Stimulated activated CD8-positive, alpha-beta memory T cell treated with anti-CD3 and anti-CD28 coated beads, Interleukin-4, amount 100 ng/mL, for 1 hour (primary cell): Measurements from ENCODE around the gene PNMA6F.
"Not testable (repeated sequence)": the region's sequence is repeated elsewhere in the genome, so short reads cannot be mapped to it uniquely, and the experiment has no call there.

Experiments used
- DNase-seq, 2 donors: peaks; one replicate each; pipeline ENCODE4 v3.0.0-alpha.2; 2020; ENCODE audit warnings: low read depth in 2 of 2, low spot score in 1 of 2

The PNMA6F gene

DNA sequence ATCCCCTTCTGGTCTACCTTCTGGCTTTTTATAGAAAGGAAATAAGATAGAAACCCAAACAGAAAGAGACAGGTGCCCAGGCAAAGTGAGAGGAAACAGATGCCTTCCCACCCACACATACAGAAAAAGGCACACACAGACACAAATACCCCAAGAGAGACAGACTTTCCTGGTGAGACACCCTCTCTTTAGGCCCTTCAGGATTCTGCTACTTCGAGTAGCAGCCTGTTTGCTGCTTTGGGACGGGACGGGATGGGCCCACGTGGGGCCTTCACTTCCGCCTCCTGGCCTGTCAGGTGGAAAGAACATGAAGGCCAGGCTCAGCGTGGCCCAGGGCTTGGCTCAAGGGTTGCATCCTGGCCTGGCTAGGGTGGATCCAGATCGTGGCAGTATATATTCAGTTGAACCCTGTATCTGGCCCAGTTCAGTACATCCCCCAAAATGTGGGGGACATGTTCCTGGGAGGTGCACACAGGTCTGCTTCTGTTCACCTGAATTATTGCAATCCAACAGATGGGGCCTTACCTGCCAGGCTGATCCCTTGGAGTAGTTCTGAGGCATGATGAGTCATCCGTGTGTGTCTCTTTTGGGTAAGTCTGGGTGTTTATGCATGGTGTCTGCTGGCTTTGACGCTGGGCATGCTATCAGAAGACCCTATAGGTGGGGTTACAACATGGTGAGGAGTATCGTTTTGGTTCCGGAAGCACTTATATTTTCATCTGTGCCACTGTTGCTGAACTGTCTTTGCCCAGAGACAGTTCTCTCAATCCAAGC lies 14.7 kb upstream of the PNMA6F start:
- DNase-seq = no peak

DNA sequence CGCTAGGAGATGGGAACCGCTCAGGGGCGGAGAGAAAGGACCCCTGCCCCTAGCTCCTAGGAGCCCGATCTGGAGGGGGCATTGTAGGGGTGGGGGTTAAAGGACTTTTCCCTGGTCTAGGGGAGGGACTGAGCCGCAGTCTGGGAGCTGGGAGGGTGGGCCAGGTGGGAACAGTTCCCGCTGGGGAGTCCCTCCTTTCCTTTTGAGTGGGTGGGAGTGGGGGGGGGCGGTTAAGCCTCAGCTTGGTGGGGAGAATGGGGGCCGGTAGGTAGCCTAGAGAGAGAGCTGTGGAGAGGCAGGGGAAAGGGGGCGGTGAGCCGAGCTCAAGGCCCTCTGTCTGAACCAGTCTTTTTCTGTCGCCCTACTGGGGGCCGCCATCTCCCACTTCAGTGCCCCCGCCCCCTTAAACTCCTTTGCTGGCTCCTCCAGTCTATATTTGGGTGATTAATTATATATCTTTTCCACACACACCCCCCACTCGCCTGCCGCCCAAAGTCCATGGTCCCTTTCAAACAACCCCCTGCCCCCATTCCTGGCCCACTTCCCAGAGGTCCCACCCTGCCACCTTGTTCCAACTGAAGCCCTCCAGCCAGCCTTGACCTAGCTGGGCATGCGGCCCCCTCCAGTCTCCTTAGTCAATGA lies 13.2 kb upstream of the PNMA6F start:
- DNase-seq = no peak

DNA sequence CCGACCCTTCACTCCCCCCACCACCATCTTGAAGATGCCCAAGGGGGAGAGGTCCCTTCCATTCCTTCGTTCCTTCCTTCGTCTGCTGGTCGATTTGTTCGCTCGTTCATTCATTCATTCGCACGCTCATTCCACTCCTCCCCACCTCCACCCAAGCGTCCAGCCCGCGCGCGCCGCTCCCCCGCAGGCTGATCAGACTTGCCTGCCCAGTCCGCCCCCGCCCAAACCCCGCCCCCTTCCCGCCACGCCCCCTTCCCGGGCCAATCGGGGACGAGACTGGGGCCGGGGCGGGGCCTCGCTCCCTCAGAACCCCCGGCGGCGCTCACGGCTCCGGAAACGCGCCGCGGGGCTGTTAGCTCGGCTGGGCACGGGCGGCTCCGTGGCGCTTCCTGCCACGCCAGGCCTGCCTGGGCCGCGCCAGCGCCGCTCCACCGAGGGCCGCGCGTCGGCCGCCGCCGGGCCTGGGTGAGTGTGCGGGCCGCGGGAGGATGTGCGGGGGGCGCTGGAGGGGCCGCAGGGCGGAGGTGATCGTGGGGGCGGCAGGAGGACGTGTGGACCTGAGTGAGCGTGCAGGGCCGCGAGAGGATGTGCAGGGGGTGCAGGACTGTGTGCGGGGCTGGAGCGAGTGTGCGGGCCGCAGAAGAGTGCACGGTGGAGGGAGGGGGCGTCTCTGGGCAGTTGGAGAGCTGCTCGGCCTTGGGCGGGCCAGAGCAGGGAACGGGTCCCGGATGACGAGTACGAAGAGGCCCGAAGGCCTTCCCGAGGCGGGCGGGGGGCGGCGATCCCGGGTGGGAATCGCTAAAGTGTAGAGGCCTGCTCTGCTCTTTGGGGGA lies 12.5 kb upstream of the PNMA6F start, which contains the start of gene ZNF275:
Gene ZNF275 (plus strand): TSS at position 333 of the 833 bp plus-strand sequence. CDS start 2,527 bp downstream, outside the sequence.
- peak; percentile 51 to 53 for DNase-seq

DNA sequence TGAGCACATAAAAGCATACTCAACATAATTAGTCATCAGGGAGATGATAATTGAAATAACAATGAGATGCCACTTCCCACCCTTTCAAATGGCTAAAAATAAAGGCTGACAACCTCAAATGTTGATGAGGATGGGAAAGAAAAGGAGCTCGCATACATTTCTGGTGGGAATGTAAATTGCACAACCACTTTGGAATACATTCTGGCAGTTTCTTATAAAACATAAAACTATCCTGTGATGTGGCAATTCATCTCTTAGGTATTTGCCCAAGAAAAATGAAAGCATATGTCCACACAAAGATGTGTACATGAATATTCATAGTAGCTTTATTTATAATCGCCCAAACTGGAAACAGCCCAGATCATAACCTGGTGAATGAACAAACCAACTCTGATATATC lies 11.7 kb upstream of the PNMA6F start:
- DNase-seq = no peak

DNA sequence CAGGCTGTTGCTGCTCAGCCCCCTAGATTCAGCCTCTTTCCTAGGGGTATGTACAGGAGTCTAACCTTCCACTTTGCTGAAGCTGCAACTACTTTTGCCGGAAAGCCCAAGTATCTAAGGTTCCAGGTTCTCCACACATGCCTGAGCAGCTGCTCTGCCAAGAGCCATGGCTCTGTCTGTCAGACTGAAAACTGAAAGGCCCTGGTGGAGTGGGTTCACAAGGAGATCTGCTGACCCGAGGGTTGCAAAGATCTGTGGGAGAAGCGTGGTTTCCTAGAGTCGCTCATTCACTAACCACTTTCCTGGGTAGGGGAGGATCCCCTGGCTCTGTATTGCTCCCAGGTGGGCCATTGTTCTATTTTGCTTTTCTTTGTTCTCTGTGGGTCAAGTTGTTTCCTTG lies 6.0 kb upstream of the PNMA6F start:
- DNase-seq = no peak

DNA sequence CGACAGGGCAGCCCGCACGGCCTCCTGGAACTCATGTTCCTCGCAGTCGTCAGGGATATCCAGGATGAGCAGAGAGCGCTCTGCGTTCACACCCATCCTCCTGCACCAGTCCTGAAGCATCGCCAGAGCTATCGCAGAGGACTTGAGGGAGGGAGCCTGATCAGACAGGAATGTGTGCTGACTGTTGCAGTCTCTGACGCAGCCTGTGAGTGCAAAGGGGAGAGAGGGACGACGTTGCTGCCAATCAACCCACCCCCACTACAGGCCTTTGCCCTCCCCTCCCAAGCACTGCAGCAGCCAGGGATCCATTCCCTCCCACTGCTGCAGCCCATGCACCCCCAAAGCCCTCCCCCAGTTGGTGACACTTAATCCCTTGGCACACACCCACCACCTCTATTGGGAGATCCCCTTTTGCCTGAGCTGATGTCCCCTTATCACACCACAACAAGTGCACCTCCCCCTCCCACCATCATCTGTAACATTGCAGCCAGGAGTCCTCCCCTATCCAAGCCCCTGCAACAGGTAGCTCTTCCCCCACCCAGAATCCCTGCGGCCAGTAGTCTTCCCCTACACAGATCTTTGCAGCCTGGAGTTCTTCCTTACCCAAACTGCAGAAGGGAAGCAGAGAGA lies 897 bp downstream of the PNMA6F start:
- no peak for DNase-seq

DNA sequence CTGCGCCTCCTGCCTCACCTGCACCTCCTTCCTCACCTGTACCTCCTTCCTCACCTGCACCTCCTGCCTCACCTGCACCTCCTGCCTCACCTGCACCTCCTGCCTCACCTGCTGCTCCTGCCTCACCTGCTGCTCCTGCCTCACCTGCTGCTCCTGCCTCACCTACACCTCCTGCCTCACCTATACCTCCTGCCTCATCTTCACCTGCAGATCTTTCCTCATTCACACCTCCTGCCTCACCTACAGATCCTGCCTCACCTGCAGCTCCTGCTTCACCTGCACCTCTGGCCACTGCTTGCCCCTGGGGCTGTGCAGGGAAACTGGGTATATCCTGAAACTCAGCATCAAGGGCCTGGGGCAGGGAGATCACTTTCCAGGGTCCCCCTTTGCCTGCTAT lies 1.5 kb downstream of the PNMA6F start:
- not testable (repeated sequence) for DNase-seq

DNA sequence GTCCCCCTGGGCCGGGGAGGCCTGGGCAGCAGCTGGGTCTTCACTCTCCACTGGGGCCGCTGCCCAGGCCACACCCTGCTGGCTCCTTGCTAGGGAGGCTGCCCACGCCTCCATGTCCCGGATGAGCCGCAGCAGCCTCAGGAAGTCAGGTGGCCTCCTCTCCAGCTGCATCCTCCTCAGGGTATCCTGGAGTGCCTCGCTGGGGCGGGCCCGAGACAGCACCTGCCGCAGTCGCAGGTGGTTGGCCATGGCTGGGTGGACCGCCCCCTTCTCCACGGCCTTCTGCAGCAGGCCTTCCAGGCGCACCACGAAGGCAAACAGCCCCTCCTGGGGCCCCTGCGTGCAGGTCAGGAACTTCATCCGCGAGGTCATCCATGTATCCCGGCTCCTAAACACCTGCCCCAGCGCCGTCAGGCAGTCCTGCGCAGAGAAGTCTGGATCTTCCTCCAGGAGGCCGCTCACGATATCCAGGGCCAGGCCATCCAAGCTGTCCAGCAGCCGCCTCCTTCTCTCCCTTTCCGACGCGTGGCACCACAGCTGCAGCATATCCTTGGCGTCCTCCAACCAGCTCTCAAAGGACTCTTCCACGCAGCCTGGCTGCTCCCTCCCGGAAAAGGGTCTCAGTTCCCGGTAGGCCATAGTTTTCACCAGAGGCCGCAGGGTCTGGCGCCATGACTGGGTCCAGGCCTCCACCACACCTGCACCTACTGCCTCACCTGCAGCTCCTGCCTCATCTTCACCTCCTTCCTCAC lies 2.1 kb downstream of the PNMA6F start:
- DNase-seq = no peak

DNA sequence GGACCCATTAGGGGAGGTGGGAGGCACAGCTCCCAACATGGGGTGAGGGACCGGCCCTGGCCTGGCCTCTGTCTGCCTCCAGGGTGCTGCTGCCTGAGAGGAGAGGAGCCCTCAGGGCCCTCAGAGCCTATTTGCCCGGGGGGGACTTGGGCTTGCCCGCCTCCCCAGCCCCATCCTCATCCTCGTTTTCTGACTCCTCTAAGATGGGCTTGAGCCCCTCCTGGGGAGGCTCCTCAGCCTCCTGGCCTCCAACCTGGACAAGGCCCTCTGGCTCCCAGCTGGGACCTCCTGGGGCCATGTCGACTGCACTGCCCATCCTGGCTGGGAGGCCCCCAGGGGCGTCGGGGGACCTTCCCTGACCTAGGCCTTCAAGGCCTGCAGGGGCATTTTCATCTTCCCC lies 2.8 kb downstream of the PNMA6F start:
- no peak for DNase-seq

DNA sequence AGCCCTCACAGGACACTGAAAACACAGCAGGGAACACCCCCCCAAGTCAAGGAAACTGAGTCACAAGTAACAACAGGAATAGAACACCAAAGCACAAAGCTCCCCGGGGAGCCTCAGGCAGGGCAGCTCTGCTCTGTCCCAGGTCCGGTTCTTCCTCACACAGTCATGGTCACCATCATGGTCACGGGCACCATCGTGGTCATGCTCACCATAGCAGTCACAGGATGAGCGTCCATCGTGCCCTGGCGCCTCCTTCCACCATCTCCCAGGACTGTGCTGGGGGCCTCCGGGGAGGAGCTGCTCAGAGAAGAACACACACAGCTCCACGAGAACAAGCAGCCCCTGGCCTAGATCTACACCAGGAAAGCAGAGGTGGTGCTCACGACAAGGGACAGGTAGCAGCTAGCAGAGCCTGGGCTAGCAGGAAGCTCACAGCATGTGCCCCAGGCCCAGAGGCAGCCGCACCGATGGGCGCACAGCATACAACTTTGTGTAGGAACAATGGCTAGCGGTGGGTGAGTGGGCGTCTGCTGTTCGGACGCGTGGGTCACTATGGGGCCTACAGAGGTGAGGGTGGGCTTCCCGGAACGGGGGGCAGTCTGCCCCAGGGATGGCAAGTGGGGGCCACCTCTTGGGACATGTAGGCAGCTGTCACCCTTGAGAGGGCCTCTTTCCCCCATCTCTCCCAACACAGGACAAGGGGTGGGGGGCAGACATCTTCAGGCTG lies 3.4 kb downstream of the PNMA6F start:
- DNase-seq = no peak

DNA sequence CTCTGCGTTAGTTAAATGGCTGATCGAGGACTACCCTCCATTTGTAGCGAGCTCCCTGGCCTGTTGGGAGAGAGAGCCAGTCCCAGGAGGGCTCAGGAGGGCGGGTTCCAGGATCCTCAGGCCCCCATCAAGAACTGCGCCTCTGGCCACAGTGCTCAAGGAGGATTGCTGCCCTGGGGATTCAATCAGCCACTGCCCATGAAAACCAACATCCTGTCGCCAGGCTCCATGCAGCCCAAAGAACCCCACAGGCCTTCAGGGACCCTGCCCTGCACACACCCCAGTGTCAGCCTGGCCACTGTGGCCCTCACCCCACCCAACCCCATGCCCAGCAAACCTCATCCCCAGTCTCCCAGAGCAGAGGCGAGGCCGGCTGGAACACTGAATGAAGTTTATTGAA lies 4.3 kb downstream of the PNMA6F start:
- DNase-seq = no peak

DNA sequence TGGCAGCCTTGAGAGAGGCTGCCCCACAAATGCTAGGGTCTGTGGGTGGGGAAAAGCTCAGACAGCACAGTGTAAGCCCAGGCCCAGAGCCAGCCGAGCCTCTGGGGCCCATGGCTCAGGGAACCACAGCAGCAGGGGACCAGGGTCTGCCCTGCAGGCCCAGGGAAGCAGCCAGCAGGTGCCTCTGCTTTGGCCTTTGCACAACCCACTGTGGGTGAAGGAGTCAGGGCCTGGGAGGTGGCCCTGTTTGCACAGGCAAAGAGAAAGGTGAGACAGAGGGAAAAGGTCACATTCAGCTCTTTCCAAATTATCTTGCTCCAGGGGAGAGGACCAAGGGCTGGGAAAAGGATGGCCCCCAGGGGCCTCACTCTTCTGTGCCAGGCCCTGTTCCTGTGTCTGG lies 8.7 kb downstream of the PNMA6F start:
- DNase-seq = no peak

DNA sequence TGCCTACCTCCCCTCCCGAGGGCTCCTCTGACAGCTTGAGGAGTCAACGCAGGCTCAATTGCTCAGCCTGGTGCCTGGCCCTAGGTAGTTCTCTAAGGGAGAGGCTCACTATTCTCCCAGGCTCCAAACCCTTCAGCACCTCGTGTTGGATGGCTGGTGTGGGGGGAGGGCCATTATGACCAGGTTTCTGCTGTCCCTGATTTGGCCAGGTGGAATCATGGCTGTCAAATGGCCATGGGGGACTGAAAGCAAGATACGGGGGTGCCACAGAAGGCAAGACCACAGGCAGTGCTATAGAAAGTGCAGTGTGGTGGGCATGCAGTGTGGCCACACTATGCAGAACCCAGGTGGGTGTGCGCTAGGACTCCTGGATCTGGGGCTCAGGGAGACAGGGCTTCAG lies 9.5 kb downstream of the PNMA6F start:
- DNase-seq = no peak

DNA sequence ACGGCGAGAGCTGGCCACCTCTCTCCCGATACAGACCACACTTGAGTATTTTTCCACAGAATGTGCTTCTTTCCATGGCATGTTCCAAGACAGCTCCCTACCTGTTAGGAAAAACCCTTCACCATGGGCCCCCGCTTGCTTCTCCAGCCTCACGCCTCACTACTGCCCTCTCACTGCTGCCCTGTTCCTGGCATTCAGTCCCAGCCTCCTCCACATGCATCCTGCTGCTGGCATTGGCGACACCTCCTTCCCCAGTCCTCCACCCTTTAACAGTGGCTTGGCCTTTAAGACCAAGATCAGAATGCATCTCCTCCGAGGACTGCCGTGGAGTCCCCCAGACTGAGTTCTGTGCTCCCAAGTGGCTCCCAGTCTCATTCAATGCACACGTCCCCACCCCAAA lies 10.7 kb downstream of the PNMA6F start:
- DNase-seq = no peak

DNA sequence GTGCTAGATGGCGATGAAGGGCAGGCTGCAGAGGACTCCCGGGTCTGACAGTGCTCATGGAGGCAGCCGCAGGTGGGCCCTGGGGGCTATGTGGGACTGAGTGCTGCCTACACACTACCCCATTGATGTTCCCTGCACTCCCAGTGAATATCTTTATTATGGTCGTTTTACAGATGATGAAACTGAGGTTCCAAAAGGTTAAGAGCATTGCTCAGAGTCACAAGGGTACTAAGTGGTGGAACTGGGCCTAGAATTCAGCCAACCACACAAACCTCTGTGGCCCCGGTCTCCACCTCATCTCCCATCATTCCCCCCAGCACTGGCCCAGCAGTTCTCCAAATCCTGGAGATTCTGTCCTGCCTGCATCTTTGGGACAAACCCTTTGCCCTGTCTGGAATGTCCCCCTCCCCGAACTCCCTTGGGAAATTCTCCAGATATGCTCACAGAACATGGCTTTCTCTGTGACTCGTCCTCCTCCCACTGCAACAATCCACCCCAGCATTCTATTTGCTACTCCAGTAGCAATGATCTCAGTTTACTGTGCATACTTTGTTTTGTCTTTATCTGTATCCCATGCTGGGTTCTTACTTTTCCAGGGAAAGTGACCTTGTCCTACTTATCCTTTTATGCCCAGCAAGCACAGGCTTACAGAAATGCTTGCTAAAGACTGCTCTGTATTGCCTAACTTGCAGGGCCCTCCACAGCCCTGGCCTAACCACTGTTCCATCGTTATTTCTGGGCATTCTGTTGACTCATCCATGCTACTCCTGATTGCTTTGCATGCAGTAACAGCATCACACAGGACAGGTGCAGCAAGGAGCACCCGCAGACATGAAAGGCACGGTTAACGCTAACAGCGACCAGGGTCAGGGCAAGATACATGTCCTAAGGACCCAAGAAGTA lies 14.0 kb downstream of the PNMA6F start:
- DNase-seq = no peak

DNA sequence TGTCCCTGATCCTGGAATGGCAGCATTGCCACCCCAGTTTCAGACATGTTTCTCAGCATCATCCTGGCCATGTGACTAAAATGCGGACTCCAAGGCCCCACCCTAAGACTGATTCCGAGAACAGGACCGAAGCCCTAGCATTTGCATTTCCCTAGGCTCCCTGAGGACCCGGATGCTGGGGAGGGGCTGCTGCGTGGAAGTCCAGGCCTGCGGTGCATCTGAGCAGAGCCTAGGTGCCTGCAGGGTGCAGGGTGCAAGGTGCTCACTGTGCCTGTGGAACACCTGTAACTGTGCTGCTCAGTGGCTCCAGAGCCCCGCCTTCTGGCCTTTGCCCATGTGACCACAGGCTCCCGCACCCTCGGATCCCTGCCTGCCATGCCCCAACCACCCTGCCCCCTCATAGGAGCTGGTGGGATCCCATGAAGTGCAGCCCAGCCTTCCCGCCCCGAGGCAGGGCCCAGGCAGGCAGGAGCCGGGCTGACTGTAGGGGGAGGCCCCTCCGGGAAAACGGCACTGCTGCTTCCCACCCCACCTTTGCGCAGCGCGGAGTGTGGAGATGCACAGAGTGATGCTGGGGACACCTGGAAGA lies 14.9 kb downstream of the PNMA6F start:
- no peak for DNase-seq

DNA sequence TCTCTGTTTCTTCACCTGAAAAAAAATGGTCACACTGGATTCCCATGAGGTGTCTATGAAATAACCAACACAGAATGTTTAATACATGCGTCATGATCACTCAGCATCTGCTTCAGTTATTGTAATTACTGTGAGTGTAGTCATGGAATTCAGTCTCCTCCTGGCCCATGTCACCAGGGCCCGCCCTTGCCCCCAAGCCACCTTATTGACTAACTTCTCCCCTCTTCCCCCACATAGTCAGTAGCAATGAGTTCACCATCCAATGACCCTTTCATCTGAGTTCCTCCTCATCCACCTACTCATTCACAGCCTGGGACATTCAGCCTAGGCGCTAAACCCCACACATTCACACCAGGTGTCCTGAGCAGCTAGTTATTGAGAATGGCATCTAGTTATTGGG lies 15.6 kb downstream of the PNMA6F start:
- DNase-seq = no peak

DNA sequence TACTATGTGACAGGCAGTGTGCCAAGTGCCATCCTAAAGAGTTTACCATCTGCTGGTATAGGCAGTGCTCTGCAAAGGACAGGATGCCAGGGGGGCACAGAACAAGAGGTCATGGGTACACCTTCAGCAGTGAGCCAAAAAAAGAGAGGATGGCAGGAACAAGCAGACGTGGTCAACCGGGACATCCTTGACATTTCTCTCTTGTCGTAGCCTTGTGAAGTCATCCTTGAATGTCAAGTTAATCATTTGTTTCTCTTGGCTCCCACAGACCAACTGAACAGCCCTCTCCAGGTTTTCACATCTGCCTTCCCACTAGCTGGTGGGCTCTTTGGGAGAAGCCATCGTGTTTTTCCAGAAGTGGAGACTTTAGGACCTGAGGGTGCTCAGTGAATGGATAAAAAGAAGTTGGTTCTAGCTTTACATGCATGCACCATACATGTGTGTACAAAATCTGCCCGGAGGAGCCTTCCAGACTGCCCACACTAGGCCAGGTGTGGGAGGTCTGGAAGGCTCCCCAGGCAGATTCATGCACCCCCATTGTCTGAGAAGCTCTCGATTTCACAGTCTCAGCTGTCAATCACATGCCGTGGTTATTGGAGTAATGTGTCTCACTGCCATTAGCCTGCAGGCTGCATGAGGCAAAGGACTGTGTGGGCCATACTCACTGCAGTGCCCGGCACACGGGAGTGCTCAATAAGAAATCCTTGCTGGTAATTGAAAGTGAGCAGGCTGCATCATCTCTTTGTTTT lies 16.4 kb downstream of the PNMA6F start:
- DNase-seq = no peak
